Fibroblast of mammary gland (primary cell): ENCODE results near the gene SYT17.

Experiments
- DNase-seq: peaks from one replicate; pipeline ENCODE4 v3.0.0-alpha.2; 2010; ENCODE audit warnings: low read depth
- H3K4me3 ChIP-seq: 2 replicates; pipeline ENCODE4 v1.5.1; 2011; ENCODE audit warnings: low read depth, mild to moderate bottlenecking, low read length, moderate library complexity; ENCODE audit not compliant: control insufficient read depth
- TF ChIP-seq, protein P1 (sequence below): conservative IDR thresholded peaks from 2 replicates; pipeline ENCODE4 v1.5.1; 2011; ENCODE audit warnings: low read depth, low read length, inconsistent platforms; ENCODE audit not compliant: control insufficient read depth, insufficient read depth

The SYT17 gene

DNA sequence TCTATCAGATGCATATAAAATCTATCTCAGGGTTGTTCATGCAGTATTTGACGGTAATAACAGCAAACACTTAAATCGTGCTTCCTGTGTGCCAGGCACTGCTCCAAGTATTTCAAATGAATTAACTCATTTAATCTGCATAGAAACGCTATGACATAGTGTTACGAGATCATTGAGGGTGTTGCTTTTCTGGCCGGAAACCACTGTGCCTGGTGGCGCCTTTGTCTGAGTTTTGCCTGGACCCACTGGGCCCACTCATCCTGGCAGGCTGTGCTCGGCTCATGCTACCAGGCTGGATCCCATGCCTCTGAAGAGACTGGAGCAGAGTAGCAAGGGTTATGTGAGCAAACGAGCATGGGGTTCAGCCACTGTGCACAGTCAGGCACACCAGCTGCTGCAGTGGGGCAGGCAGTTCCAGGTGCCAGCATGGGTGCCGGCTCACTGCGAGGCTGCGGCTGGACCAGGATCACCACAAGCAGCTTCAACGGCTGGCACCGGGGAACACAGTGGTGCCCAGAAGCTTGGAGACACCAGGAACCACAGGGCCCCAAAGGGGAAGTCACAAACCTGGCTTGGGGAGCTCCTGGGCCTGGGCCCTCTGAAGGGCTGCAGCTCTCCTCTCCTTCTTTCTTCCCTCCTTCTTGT, 71.6 kb downstream of the SYT17 start:
- TF ChIP-seq, protein P1, sequence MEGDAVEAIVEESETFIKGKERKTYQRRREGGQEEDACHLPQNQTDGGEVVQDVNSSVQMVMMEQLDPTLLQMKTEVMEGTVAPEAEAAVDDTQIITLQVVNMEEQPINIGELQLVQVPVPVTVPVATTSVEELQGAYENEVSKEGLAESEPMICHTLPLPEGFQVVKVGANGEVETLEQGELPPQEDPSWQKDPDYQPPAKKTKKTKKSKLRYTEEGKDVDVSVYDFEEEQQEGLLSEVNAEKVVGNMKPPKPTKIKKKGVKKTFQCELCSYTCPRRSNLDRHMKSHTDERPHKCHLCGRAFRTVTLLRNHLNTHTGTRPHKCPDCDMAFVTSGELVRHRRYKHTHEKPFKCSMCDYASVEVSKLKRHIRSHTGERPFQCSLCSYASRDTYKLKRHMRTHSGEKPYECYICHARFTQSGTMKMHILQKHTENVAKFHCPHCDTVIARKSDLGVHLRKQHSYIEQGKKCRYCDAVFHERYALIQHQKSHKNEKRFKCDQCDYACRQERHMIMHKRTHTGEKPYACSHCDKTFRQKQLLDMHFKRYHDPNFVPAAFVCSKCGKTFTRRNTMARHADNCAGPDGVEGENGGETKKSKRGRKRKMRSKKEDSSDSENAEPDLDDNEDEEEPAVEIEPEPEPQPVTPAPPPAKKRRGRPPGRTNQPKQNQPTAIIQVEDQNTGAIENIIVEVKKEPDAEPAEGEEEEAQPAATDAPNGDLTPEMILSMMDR: no peak
- no peak overlapping the region for H3K4me3 ChIP-seq
- DNase-seq: no peak

DNA sequence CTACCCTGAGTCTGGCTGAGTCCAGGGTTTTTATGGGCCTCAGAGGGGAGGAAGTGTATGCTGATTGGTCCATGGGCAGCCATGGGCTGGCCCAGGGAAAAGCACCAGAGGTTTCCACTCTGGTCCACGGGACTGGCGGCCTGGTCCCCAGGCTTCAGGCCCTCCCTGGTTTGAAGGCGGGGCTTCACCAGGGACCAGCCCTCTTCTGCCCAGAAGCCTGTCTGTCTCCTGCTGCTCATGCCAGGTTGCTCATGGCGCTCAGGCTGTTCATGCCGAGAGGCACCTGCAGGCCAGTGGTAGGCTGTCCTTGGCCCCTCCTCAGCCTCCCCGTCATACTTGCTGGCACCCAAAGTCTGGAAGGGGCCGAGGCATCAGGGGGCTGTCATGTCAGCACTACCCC, 72.5 kb downstream of the SYT17 start:
- DNase-seq: no peak
- no peak overlapping the region for H3K4me3 ChIP-seq
- TF ChIP-seq, protein P1: no peak

DNA sequence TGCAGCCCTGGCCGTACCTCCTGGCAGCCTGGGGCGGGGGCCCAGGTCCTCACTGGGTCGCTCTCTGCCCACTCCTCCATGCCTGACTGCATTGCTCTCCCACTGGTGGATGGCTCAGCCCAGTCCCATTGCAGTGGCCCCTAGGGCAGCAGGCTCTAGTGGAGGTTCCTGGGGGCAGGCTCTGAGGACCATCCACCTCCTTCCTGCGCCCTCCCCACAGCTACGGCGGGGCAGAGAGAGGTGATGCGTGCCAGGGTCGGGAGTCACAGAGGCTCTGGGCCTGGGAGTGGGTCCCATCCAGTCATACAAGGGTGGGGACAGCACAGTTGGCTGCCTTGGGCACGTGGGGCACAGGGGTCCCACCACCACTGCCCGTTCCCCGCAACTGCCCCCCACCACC, 73.5 kb downstream of the SYT17 start:
- no peak for DNase-seq
- H3K4me3 ChIP-seq: no peak overlapping the region
- TF ChIP-seq, protein P1: no peak

DNA sequence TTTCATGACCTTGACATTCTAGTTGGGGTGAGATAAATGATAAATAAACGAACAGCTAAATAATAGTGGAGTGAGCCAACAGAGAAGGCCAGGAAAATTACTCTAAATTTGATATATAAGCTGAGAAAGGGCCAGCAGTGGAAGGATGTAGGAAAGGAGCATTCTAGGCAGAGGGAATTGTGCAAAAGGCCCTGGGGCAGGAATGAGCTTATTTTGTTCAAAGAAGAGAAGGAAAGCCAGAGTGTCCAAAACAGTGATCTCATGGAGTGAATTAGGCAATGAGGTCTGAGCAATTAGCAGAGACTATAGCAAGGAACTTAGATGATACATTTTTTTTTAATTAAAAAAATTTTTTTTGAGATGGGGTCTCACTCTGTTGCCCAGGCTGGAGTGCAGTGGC, 74.1 kb downstream of the SYT17 start:
- TF ChIP-seq, protein P1: no peak
- no peak for DNase-seq

DNA sequence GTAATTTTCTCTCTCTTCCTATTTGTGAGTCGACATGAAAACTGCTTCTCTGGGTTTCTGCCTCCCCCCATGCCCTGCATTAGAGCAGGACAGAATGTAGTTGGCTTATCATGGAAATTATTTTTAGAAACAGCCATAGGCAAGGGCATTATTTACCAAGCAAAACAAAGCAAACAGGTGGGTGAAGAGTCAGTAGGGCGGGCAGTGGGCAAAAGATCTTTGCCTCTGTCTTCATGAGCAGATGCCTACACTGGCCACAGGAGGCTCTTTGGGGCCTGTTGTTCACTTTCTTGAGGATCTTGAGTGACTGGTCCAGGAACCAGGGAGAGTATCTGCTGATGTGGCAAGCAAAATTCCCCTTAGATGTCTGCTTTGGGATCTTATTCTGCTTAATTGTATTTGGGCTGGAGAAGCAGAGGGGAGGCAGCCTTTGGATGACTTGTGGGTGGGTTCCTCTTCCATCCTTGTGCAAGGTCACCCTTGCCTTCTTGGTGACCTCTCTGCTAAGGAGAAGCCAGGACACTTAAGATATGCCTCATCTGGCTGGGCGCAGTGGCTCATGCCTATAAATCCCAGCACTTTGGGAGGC, 75.0 kb downstream of the SYT17 start:
- DNase-seq: no peak
- TF ChIP-seq, protein P1: no peak

More for the DNA sequence above, 74.1 kb downstream of the SYT17 start:
- H3K4me3 ChIP-seq: no peak overlapping the region

DNA sequence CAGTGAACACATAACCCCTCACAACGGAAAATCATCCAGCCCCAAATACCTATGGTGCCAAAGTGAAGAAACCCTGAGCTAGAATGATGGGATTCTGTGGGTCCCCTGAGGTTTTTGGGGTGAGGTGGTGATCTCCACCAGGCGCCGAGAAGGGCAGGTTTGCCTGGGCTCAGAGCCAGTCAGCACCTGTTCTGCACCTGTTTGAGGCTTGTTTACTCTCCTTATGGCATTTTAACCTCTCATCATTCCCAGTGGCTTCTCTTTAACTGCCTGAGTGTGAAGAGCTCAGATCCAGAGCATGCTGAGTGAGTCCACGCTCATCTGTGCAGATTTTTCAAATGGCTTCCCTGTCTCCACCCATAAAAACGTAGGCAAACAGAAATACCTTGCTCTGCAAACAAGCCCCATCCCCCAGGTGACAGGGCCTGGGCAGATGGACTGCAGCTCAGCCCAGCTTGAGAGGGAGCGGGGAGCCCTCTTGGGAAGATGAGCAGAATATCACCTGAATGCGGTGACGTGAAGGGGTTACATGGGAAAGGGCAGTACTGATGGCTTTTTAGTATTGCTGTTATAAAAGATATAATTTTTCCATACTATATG, 77.4 kb downstream of the SYT17 start:
- DNase-seq: no peak
- TF ChIP-seq, protein P1: no peak
- no peak overlapping the region for H3K4me3 ChIP-seq

More for the DNA sequence above, 75.0 kb downstream of the SYT17 start:
- H3K4me3 ChIP-seq: no peak overlapping the region
